Measurements from ENCODE around the gene POM121L2. TPM values are rescaled to one million over a fixed set of nuclear protein-coding genes. Genes with fewer than 3 reads are reported as not detected.

The POM121L2 gene
- total RNA-seq, 2 donors from 2014 or later = 0.62 TPM; not detected in 1

DNA sequence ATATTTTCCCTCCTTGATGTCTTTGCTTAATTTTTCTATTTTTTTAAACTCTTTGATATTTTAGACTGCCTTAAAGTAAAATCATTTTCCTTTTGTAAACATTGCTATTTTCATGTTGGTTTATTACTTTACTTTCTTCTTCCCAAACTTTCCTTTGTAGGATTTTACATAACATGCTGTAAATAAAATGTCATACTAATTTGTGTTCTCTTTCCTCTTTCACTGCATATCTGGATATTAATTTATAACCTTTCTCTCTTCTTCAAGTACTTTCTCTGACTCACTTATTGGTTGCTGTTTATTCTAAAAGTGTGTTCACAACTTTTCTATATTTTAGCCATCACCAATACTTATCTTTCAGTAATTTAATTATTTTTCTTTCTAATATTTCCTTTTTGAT lies 9.3 kb upstream of the POM121L2 start:
- intact Hi-C loops (cut with DNase I) = no loop called here
- H3K36me3 ChIP-seq = no peaks in the 10 kb centered on the region
- no peaks in the 10 kb centered on the region for H3K9me3 ChIP-seq
- H3K27me3 ChIP-seq (replicated peaks; ENCODE audit: insufficient read depth) = no peaks in the 10 kb centered on the region
- TF ChIP-seq POLR2AphosphoS5 (IDR thresholded peaks at IDR 0.05) (no peak), POLR2A (IDR thresholded peaks at IDR 0.05) (no peak)
- TF ChIP-seq, protein P1, sequence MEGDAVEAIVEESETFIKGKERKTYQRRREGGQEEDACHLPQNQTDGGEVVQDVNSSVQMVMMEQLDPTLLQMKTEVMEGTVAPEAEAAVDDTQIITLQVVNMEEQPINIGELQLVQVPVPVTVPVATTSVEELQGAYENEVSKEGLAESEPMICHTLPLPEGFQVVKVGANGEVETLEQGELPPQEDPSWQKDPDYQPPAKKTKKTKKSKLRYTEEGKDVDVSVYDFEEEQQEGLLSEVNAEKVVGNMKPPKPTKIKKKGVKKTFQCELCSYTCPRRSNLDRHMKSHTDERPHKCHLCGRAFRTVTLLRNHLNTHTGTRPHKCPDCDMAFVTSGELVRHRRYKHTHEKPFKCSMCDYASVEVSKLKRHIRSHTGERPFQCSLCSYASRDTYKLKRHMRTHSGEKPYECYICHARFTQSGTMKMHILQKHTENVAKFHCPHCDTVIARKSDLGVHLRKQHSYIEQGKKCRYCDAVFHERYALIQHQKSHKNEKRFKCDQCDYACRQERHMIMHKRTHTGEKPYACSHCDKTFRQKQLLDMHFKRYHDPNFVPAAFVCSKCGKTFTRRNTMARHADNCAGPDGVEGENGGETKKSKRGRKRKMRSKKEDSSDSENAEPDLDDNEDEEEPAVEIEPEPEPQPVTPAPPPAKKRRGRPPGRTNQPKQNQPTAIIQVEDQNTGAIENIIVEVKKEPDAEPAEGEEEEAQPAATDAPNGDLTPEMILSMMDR (IDR thresholded peaks at IDR 0.05) = no peak
- DNase-seq (ENCODE audit: low spot score) = no peak
- H3K4me3 ChIP-seq = no peak overlapping the region
- H3K4me1 ChIP-seq (replicated peaks) = no peaks in the 10 kb centered on the region
- no peak overlapping the region for H3K27ac ChIP-seq

DNA sequence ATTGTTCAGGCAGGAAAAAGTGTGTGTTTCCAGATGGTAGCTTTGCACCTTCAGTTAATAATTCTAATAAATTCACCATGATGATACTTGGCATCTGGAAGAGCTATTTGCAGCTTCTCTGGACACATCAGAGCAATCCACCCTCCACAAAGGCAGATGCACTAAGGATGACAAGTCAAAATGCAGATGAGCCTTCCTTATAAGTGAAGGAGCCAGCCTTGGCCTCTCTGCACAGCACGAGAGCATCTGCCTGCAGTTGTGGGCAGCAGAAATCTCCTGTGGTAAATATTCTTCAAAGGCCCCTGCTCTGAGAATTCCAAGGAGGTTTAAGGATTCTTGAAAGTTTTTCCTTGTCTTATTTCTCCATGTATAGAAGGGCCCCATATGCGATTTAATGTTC lies 6.9 kb upstream of the POM121L2 start:
- Histone ChIP-seq H3K9me3 (no peaks in the 10 kb centered on the region), H3K36me3 (no peaks in the 10 kb centered on the region), H3K27me3 (replicated peaks; ENCODE audit: insufficient read depth) (no peaks in the 10 kb centered on the region), H3K4me1 (replicated peaks) (no peaks in the 10 kb centered on the region), H3K27ac (no peak overlapping the region), H3K4me3 (no peak overlapping the region)
- intact Hi-C loops (cut with DNase I) = no loop called here
- TF ChIP-seq, protein P1 (IDR thresholded peaks at IDR 0.05) = no peak
- TF ChIP-seq POLR2A (IDR thresholded peaks at IDR 0.05) = no peak
- no peak for TF ChIP-seq POLR2AphosphoS5 (IDR thresholded peaks at IDR 0.05)
- 57% methylated on average over 2 of the region's 2 CpGs for WGBS
- no peak for DNase-seq (ENCODE audit: low spot score)

DNA sequence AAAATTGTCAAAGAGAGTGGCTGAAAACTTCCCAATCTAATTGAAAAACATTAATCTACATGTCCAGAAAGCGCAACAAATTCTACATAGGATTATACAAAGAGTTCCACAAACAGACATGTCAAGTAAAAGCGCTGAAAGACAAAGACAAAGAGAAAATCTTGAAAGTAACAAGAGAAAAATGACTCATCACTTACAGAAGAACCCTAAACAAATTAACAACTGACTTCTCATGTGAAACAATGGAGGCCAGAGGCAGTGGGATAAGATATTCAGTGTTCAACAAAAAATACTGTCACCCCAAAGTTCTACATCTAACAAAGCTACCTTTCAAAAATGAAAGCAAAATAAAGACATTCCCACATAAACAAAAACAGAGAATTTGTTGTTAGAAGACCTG lies 2.0 kb upstream of the POM121L2 start:
- DNase-seq (ENCODE audit: low spot score) = no peak
- no peak for TF ChIP-seq POLR2A (IDR thresholded peaks at IDR 0.05)
- TF ChIP-seq, protein P1 (IDR thresholded peaks at IDR 0.05) = no peak
- no peak for TF ChIP-seq POLR2AphosphoS5 (IDR thresholded peaks at IDR 0.05)
- Histone ChIP-seq H3K36me3 (no peaks in the 10 kb centered on the region), H3K27me3 (replicated peaks; ENCODE audit: insufficient read depth) (peaks cover 3% of the 10 kb centered on the region), H3K4me3 (no peak overlapping the region), H3K9me3 (no peaks in the 10 kb centered on the region), H3K4me1 (replicated peaks) (no peaks in the 10 kb centered on the region), H3K27ac (no peak overlapping the region)
- intact Hi-C loops (cut with DNase I) = no loop called here
- WGBS = 91% methylated on average over 2 of the region's 2 CpGs

DNA sequence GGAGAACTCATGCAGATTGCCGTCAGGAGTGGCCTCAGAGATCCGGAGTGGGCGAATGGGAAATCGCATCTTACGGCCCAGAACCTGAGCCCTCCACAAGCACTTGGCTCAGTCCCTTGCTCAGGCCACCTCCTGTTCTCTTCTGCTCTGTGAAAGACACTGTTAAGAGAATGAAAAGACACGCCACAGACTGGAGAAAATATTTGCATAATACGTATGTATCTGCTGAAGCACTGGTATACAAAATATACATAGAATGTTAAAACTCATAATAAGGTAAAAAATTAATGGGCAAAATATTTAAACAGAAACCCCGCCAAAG lies 838 bp upstream of the POM121L2 start:
- Histone ChIP-seq H3K9me3 (no peaks in the 10 kb centered on the region), H3K4me1 (replicated peaks) (no peaks in the 10 kb centered on the region), H3K27ac (no peak overlapping the region), H3K4me3 (peak overlapping the region in 1 of 2 donors; percentile 31), H3K27me3 (replicated peaks; ENCODE audit: insufficient read depth) (peaks cover 3% of the 10 kb centered on the region), H3K36me3 (no peaks in the 10 kb centered on the region)
- intact Hi-C loops (cut with DNase I) = no loop called here
- WGBS = 13% methylated on average over 8 of the region's 8 CpGs
- DNase-seq (ENCODE audit: low spot score) = no peak
- no peak for TF ChIP-seq POLR2A (IDR thresholded peaks at IDR 0.05)
- TF ChIP-seq, protein P1 (IDR thresholded peaks at IDR 0.05) = no peak
- no peak for TF ChIP-seq POLR2AphosphoS5 (IDR thresholded peaks at IDR 0.05)

DNA sequence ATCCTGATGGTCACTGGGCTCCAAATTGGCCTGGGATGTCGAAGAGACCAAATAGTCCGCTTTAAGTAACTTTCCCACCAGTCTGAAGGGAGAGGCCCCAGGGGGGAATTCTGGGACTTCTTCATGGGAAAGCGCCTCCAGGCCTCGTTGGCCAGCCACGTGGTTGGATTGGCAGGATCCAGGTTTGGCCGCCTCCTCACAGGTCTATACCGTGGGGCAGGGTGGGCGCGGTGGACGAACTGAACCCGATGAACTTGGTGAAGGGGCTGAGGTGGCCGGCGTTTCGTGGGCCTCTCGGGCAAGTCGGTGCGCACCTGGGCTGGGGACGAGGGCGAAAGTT lies 297 bp downstream of the POM121L2 start:
- WGBS = 15% methylated on average over 19 of the region's 19 CpGs
- TF ChIP-seq, protein P1 (IDR thresholded peaks at IDR 0.05) = no peak
- no peak for TF ChIP-seq POLR2AphosphoS5 (IDR thresholded peaks at IDR 0.05)
- TF ChIP-seq POLR2A (IDR thresholded peaks at IDR 0.05) = no peak
- Histone ChIP-seq H3K27me3 (replicated peaks; ENCODE audit: insufficient read depth) (peaks cover 3% of the 10 kb centered on the region), H3K4me1 (replicated peaks) (no peaks in the 10 kb centered on the region), H3K36me3 (no peaks in the 10 kb centered on the region), H3K27ac (no peak overlapping the region), H3K4me3 (peak overlapping the region in 1 of 2 donors; percentile 31), H3K9me3 (no peaks in the 10 kb centered on the region)
- intact Hi-C loops (cut with DNase I) = no loop called here
- no peak for DNase-seq (ENCODE audit: low spot score)
